ENCODE measurements around the gene PSME4. TPM values are rescaled to one million over a fixed set of nuclear protein-coding genes. Genes with fewer than 3 reads are reported as not detected.

The PSME4 gene
- total and polyA plus RNA-seq, 2 of the 13 experiments (the other 11 are each of a cell fraction or from before 2014, with no cell fraction given): 52.1 to 77.8 TPM

DNA sequence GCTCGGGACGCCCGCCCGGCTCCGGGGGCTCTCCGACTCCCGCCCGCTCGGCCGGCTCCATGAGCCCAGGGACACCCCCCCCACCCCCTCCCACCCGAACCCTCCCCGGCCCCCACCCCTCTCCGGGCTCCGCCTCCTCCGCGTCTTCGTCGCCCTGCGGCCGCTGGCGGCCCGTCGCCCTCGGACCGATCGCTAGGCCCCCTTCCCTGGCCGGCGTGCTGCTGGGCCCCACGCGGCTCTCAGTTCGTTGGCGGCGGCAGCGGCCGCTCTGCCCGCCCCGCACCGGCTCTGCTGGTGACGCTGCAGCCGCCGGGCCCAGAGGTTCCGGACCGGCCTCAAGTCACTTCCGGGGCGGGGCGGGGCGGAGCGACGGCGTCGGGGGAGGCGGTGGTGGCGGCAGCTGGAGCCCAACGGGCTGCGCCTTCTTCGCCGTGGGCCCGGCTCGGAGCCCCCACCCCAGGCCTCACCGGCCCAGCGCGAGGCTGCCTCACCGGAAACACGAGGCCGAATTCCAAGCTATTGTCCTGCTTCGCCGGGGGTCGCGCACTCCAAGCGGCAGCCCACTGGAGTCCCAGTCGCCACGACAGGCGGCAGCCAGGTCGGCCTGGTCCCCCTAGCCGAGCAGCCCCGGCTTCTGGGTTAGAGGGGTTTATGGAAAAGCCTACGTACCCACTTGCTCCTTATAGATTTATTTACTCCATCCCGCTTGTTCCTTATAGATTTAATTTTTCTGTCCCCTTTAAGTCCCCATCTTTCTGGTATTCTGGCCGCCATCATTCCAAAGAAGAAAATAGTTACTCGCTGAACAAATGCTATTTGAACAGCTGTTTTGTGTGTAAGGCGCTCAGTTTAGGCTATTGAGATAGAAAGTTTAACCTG is at the start of gene PSME4 (continued):
- peak; percentile 99 for TF ChIP-seq HNRNPK (IDR thresholded peaks at IDR 0.05; ENCODE audit: low read depth, low read length, poor library complexity, severe bottlenecking)
- TF ChIP-seq ZNF460 (CRISPR knock-in tag; IDR thresholded peaks at IDR 0.05; ENCODE audit: borderline replicate concordance): peak; percentile 43; the same call in 1 of the 2 replicates
- TF ChIP-seq ZFX (CRISPR knock-in tag; IDR thresholded peaks at IDR 0.05; ENCODE audit: low read depth): peak; percentile 95
- TF ChIP-seq, protein P1, sequence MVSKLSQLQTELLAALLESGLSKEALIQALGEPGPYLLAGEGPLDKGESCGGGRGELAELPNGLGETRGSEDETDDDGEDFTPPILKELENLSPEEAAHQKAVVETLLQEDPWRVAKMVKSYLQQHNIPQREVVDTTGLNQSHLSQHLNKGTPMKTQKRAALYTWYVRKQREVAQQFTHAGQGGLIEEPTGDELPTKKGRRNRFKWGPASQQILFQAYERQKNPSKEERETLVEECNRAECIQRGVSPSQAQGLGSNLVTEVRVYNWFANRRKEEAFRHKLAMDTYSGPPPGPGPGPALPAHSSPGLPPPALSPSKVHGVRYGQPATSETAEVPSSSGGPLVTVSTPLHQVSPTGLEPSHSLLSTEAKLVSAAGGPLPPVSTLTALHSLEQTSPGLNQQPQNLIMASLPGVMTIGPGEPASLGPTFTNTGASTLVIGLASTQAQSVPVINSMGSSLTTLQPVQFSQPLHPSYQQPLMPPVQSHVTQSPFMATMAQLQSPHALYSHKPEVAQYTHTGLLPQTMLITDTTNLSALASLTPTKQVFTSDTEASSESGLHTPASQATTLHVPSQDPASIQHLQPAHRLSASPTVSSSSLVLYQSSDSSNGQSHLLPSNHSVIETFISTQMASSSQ (IDR thresholded peaks at IDR 0.05; ENCODE audit: low read depth): no peak
- TF ChIP-seq, protein P1 (CRISPR knock-in tag; IDR thresholded peaks at IDR 0.05; ENCODE audit: borderline replicate concordance): peak; percentile 79
- TF ChIP-seq SRY (CRISPR knock-in tag; IDR thresholded peaks at IDR 0.05): peak; percentile 90
- TF ChIP-seq, protein P2, sequence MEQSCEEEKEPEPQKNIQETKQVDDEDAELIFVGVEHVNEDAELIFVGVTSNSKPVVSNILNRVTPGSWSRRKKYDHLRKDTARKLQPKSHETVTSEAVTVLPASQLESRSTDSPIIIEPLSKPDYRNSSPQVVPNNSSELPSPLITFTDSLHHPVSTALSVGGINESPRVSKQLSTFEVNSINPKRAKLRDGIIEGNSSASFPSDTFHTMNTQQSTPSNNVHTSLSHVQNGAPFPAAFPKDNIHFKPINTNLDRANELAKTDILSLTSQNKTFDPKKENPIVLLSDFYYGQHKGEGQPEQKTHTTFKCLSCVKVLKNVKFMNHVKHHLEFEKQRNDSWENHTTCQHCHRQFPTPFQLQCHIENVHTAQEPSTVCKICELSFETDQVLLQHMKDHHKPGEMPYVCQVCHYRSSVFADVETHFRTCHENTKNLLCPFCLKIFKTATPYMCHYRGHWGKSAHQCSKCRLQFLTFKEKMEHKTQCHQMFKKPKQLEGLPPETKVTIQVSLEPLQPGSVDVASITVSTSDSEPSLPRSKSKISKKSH (CRISPR knock-in tag; IDR thresholded peaks at IDR 0.05; ENCODE audit: borderline replicate concordance): peak; percentile 83
- TF ChIP-seq ZNF30 (CRISPR knock-in tag; IDR thresholded peaks at IDR 0.05): peak; percentile 94
- TF ChIP-seq BRD4 (CRISPR knock-in tag; IDR thresholded peaks at IDR 0.05): peak; percentile 87; the same call in 1 of the 2 replicates
- TF ChIP-seq, protein P3, sequence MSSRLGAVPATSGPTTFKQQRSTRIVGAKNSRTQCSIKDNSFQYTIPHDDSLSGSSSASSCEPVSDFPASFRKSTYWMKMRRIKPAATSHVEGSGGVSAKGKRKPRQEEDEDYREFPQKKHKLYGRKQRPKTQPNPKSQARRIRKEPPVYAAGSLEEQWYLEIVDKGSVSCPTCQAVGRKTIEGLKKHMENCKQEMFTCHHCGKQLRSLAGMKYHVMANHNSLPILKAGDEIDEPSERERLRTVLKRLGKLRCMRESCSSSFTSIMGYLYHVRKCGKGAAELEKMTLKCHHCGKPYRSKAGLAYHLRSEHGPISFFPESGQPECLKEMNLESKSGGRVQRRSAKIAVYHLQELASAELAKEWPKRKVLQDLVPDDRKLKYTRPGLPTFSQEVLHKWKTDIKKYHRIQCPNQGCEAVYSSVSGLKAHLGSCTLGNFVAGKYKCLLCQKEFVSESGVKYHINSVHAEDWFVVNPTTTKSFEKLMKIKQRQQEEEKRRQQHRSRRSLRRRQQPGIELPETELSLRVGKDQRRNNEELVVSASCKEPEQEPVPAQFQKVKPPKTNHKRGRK (CRISPR knock-in tag; IDR thresholded peaks at IDR 0.05): peak; percentile 57; the same call in 1 of the 2 replicates
- TF ChIP-seq, protein P4, sequence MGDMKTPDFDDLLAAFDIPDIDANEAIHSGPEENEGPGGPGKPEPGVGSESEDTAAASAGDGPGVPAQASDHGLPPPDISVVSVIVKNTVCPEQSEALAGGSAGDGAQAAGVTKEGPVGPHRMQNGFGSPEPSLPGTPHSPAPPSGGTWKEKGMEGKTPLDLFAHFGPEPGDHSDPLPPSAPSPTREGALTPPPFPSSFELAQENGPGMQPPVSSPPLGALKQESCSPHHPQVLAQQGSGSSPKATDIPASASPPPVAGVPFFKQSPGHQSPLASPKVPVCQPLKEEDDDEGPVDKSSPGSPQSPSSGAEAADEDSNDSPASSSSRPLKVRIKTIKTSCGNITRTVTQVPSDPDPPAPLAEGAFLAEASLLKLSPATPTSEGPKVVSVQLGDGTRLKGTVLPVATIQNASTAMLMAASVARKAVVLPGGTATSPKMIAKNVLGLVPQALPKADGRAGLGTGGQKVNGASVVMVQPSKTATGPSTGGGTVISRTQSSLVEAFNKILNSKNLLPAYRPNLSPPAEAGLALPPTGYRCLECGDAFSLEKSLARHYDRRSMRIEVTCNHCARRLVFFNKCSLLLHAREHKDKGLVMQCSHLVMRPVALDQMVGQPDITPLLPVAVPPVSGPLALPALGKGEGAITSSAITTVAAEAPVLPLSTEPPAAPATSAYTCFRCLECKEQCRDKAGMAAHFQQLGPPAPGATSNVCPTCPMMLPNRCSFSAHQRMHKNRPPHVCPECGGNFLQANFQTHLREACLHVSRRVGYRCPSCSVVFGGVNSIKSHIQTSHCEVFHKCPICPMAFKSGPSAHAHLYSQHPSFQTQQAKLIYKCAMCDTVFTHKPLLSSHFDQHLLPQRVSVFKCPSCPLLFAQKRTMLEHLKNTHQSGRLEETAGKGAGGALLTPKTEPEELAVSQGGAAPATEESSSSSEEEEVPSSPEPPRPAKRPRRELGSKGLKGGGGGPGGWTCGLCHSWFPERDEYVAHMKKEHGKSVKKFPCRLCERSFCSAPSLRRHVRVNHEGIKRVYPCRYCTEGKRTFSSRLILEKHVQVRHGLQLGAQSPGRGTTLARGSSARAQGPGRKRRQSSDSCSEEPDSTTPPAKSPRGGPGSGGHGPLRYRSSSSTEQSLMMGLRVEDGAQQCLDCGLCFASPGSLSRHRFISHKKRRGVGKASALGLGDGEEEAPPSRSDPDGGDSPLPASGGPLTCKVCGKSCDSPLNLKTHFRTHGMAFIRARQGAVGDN (CRISPR knock-in tag; IDR thresholded peaks at IDR 0.05): peak; percentile 95
- TF ChIP-seq, protein P5, sequence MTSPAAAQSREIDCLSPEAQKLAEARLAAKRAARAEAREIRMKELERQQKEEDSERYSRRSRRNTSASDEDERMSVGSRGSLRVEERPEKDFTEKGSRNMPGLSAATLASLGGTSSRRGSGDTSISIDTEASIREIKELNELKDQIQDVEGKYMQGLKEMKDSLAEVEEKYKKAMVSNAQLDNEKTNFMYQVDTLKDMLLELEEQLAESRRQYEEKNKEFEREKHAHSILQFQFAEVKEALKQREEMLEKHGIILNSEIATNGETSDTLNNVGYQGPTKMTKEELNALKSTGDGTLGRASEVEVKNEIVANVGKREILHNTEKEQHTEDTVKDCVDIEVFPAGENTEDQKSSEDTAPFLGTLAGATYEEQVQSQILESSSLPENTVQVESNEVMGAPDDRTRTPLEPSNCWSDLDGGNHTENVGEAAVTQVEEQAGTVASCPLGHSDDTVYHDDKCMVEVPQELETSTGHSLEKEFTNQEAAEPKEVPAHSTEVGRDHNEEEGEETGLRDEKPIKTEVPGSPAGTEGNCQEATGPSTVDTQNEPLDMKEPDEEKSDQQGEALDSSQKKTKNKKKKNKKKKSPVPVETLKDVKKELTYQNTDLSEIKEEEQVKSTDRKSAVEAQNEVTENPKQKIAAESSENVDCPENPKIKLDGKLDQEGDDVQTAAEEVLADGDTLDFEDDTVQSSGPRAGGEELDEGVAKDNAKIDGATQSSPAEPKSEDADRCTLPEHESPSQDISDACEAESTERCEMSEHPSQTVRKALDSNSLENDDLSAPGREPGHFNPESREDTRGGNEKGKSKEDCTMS (CRISPR knock-in tag; conservative IDR thresholded peaks at IDR 0.05): no peak

All from HepG2 (cell line).